ENCODE data around the gene IGSF3.
"Not testable (repeated sequence)": the region's sequence is repeated elsewhere in the genome, so short reads cannot be mapped to it uniquely, and the experiment has no call there.

IGSF3 gene

DNA sequence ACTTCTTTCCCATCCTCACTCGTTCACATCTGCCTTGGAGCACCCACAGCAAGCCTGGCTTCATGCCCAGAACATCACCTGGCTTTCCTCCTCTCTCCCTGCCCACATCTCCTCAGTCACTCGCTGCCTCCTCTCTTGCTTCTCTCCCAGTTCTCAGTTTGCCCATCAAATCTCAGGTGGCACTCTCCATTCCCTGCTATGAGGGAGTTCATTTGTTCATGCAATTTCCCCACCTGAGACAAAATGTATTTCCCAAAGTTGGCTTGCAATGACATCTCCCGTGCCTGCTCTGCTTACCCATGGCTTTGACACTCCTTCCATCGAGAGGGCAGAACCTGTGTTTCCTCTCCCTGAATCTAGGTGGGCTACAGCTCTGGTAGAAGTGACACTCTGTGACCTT lies 33.1 kb downstream of the IGSF3 start:
- H3K27ac ChIP-seq (ENCODE audit: low read length); H3K4me1 ChIP-seq (ENCODE audit: low read length); DNase-seq; H4K20me1 ChIP-seq (ENCODE audit: insufficient read depth, low read length); H3K79me2 ChIP-seq (ENCODE audit: low read length); H3F3A ChIP-seq (ENCODE audit: insufficient read depth, low read length); H2AFZ ChIP-seq (ENCODE audit: low read length); H3K9me2 ChIP-seq (replicated peaks; ENCODE audit: insufficient read depth, low read length); H3K9ac ChIP-seq (ENCODE audit: low read length); H3K4me3 ChIP-seq (ENCODE audit: low read length); H3K4me2 ChIP-seq (ENCODE audit: low read depth, low read length); H3K9me3 ChIP-seq (replicated peaks; ENCODE audit: insufficient read depth, low read length); H3K27me3 ChIP-seq (replicated peaks; ENCODE audit: insufficient read depth, low read length); H3K36me3 ChIP-seq (replicated peaks; ENCODE audit: insufficient read depth, low read length): not testable (repeated sequence)

DNA sequence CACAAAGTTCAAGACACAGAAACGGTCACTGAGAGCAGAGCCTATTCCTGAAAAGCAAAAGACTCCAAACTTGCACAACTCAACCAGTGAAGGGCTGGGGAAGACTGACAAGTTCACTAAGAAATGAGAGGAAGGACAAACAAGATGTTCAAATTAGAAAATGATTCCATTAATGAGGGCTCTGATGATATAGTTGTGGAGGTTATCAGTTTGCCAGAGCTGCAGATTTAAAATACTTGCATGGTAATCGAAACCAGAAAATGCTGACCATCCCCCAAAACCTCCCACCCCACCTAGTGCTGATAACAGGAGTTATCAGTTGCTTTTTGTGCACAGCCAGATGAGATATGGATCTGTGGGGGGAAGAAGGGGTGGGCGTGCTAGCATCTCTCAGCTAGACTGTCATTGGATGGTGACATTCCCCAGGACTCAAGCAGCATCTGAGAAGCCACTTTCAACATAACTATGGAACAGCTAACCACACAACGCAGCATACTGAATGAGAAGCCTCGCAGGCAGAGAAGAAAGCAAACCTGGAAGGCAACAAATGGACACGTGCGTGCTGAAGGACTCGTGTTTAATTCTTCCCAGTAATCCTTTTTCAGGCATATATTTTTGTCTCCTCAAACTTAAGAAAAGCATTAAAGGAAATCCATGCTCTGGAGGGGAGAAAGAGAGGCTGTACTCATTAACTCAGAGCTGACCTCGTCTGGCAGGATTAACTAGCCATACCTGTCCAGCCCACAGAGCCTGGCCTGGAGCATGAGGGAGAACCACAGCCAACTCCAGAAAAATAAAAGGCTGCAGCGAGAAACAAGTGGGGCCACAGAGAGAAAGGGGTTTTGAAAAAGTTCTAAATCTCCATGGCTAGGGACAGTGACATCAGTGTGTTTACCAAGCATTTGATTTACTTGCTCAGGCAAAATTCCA lies 35.3 kb downstream of the IGSF3 start:
- not testable (repeated sequence) for H3K27ac ChIP-seq (ENCODE audit: low read length); H3K9ac ChIP-seq (ENCODE audit: low read length); H3K4me2 ChIP-seq (ENCODE audit: low read depth, low read length); H3K4me3 ChIP-seq (ENCODE audit: low read length); H3K4me1 ChIP-seq (ENCODE audit: low read length); H4K20me1 ChIP-seq (ENCODE audit: insufficient read depth, low read length); DNase-seq; H3K9me2 ChIP-seq (replicated peaks; ENCODE audit: insufficient read depth, low read length); H3K9me3 ChIP-seq (replicated peaks; ENCODE audit: insufficient read depth, low read length); H3K79me2 ChIP-seq (ENCODE audit: low read length); H3K36me3 ChIP-seq (replicated peaks; ENCODE audit: insufficient read depth, low read length); H2AFZ ChIP-seq (ENCODE audit: low read length); H3K27me3 ChIP-seq (replicated peaks; ENCODE audit: insufficient read depth, low read length); H3F3A ChIP-seq (ENCODE audit: insufficient read depth, low read length)

DNA sequence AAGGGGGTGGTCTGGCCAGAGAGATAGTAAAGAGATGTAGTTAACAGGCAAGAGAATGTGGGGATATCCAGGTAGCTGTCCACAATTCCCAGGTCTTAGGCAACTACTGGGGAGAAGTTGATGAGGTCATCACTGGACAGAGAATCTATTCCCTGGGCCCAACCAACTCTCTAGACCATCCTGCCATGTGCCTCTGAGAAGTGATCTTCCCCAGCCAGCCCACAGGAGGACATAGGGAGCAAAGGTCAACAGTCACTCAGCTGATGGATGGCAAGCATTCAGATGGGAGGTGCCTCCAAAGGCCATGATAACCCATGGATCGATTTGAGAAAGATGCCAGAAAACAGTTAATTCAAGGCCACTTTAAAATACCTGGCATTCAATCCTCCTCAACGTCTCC lies 36.0 kb downstream of the IGSF3 start:
- not testable (repeated sequence) for H2AFZ ChIP-seq (ENCODE audit: low read length); H4K20me1 ChIP-seq (ENCODE audit: insufficient read depth, low read length); H3K4me2 ChIP-seq (ENCODE audit: low read depth, low read length); DNase-seq; H3K79me2 ChIP-seq (ENCODE audit: low read length); H3K4me3 ChIP-seq (ENCODE audit: low read length); H3K9me3 ChIP-seq (replicated peaks; ENCODE audit: insufficient read depth, low read length); H3K4me1 ChIP-seq (ENCODE audit: low read length); H3K9me2 ChIP-seq (replicated peaks; ENCODE audit: insufficient read depth, low read length); H3K27ac ChIP-seq (ENCODE audit: low read length); H3K27me3 ChIP-seq (replicated peaks; ENCODE audit: insufficient read depth, low read length); H3K9ac ChIP-seq (ENCODE audit: low read length); H3K36me3 ChIP-seq (replicated peaks; ENCODE audit: insufficient read depth, low read length); H3F3A ChIP-seq (ENCODE audit: insufficient read depth, low read length)

DNA sequence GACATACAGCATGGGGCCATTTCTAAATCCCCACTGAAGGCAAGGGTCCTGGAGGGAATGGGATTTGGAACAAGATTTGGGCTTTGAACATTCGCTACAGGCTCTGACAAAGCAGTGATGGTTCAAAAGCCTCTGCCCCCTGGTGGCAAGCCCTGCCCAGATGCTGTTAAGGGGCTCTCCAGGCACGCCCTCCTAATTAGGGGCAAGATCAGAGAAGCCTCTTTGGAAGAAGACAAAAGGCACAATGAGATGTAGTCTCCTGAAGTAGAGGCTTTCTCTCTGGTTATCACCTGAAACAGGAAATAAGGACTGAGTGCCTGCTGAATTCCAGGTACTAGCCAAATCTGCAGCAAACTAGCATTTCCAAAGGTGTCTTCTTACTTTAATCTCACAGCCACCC lies 37.5 kb downstream of the IGSF3 start:
- H3K36me3 ChIP-seq (replicated peaks; ENCODE audit: insufficient read depth, low read length); H3K79me2 ChIP-seq (ENCODE audit: low read length); H3K9me2 ChIP-seq (replicated peaks; ENCODE audit: insufficient read depth, low read length); H3K27ac ChIP-seq (ENCODE audit: low read length); H3K4me2 ChIP-seq (ENCODE audit: low read depth, low read length); H3K9me3 ChIP-seq (replicated peaks; ENCODE audit: insufficient read depth, low read length); DNase-seq; H3K9ac ChIP-seq (ENCODE audit: low read length); H3K4me1 ChIP-seq (ENCODE audit: low read length); H4K20me1 ChIP-seq (ENCODE audit: insufficient read depth, low read length); H3F3A ChIP-seq (ENCODE audit: insufficient read depth, low read length); H3K4me3 ChIP-seq (ENCODE audit: low read length); H2AFZ ChIP-seq (ENCODE audit: low read length); H3K27me3 ChIP-seq (replicated peaks; ENCODE audit: insufficient read depth, low read length): not testable (repeated sequence)

DNA sequence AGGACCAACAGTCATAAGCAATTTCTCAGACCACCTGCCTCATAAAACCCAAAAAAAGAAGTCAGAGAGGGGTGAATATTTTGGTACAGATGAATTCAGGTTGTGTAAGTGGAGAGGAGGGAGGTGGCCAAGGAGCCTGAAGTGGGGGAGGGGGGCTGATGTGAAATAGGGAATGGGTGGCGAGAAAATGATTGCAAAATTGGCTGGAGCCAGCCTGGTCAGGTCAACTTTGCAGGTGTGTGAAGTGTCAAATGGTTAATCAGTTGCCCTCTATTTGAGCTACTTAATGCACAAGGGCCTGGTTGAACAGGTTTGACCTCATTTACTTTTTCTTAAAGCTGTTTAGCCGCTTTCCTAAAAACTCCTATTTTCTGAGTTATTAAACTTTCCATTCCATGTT lies 38.1 kb downstream of the IGSF3 start:
- not testable (repeated sequence) for H3K36me3 ChIP-seq (replicated peaks; ENCODE audit: insufficient read depth, low read length); H3K4me3 ChIP-seq (ENCODE audit: low read length); H3K79me2 ChIP-seq (ENCODE audit: low read length); H4K20me1 ChIP-seq (ENCODE audit: insufficient read depth, low read length); H3K9me3 ChIP-seq (replicated peaks; ENCODE audit: insufficient read depth, low read length); H2AFZ ChIP-seq (ENCODE audit: low read length); H3K4me2 ChIP-seq (ENCODE audit: low read depth, low read length); H3K4me1 ChIP-seq (ENCODE audit: low read length); H3K27me3 ChIP-seq (replicated peaks; ENCODE audit: insufficient read depth, low read length); H3F3A ChIP-seq (ENCODE audit: insufficient read depth, low read length); H3K27ac ChIP-seq (ENCODE audit: low read length); DNase-seq; H3K9me2 ChIP-seq (replicated peaks; ENCODE audit: insufficient read depth, low read length); H3K9ac ChIP-seq (ENCODE audit: low read length)

DNA sequence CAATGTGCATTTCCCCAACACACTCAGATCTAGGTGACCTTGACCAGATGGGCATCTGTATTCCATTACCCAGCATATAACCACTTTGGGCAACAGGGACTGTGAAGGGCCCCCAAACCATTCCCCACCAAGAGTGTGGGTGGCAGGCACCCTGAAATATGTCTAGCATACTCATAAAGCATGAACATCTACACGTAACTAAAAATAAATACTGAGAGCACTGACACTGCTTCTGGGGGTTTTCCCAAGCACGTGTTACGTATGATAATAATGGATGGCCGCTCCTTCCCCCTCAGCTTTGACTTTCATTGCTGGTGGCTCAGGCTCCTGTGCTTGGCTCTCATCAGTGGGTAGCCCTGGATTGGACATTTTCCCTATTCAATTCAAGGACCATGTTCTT lies 39.1 kb downstream of the IGSF3 start:
- no peak overlapping the region for H3K9ac ChIP-seq (ENCODE audit: low read length)

DNA sequence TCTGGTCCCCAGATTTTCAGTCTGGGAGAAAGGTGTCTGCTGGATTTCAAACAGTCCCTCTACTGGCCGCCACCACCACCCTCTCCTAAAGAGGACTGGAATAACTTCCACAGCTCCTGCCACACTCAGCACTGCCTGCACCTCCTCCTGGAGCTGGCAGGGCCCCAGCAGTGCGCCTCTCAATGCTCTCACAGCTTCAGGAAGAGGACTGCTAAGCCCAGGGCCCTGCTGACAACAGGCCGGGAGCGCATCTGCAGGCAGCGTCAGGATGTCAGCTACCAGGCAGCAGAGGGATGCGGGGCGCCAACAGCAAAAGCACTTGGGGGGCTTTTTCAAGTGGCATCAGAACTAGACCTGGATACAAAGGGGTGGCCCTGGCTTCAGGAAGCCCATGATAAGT lies 40.2 kb downstream of the IGSF3 start:
- H3K9me3 ChIP-seq (replicated peaks; ENCODE audit: insufficient read depth, low read length); DNase-seq; H3F3A ChIP-seq (ENCODE audit: insufficient read depth, low read length); H3K9ac ChIP-seq (ENCODE audit: low read length); H3K4me2 ChIP-seq (ENCODE audit: low read depth, low read length); H3K36me3 ChIP-seq (replicated peaks; ENCODE audit: insufficient read depth, low read length); H3K79me2 ChIP-seq (ENCODE audit: low read length); H3K9me2 ChIP-seq (replicated peaks; ENCODE audit: insufficient read depth, low read length); H3K27me3 ChIP-seq (replicated peaks; ENCODE audit: insufficient read depth, low read length); H2AFZ ChIP-seq (ENCODE audit: low read length); H3K4me1 ChIP-seq (ENCODE audit: low read length); H4K20me1 ChIP-seq (ENCODE audit: insufficient read depth, low read length); H3K4me3 ChIP-seq (ENCODE audit: low read length); H3K27ac ChIP-seq (ENCODE audit: low read length): not testable (repeated sequence)

More for the DNA sequence above, 39.1 kb downstream of the IGSF3 start:
- Histone ChIP-seq H3K4me2 (ENCODE audit: low read depth, low read length) (no peak overlapping the region), H3K4me1 (ENCODE audit: low read length) (no peaks in the 10 kb centered on the region), H4K20me1 (ENCODE audit: insufficient read depth, low read length) (no peaks in the 10 kb centered on the region), H3F3A (ENCODE audit: insufficient read depth, low read length) (no peaks in the 10 kb centered on the region), H3K27me3 (replicated peaks; ENCODE audit: insufficient read depth, low read length) (no peaks in the 10 kb centered on the region), H3K79me2 (ENCODE audit: low read length) (no peaks in the 10 kb centered on the region), H3K4me3 (ENCODE audit: low read length) (no peak overlapping the region), H3K27ac (ENCODE audit: low read length) (no peak overlapping the region), H3K9me3 (replicated peaks; ENCODE audit: insufficient read depth, low read length) (no peaks in the 10 kb centered on the region), H2AFZ (ENCODE audit: low read length) (no peak overlapping the region), H3K36me3 (replicated peaks; ENCODE audit: insufficient read depth, low read length) (no peaks in the 10 kb centered on the region), H3K9me2 (replicated peaks; ENCODE audit: insufficient read depth, low read length) (no peaks in the 10 kb centered on the region)
- no peak for DNase-seq
- no peak for TF ChIP-seq EZH2 (optimal IDR thresholded peaks at IDR 0.05; ENCODE audit: low read depth, low read length)
- TF ChIP-seq EZH2phosphoT487 (IDR thresholded peaks at IDR 0.05; ENCODE audit: low read length) = no peak
- TF ChIP-seq, protein P1, sequence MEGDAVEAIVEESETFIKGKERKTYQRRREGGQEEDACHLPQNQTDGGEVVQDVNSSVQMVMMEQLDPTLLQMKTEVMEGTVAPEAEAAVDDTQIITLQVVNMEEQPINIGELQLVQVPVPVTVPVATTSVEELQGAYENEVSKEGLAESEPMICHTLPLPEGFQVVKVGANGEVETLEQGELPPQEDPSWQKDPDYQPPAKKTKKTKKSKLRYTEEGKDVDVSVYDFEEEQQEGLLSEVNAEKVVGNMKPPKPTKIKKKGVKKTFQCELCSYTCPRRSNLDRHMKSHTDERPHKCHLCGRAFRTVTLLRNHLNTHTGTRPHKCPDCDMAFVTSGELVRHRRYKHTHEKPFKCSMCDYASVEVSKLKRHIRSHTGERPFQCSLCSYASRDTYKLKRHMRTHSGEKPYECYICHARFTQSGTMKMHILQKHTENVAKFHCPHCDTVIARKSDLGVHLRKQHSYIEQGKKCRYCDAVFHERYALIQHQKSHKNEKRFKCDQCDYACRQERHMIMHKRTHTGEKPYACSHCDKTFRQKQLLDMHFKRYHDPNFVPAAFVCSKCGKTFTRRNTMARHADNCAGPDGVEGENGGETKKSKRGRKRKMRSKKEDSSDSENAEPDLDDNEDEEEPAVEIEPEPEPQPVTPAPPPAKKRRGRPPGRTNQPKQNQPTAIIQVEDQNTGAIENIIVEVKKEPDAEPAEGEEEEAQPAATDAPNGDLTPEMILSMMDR (IDR thresholded peaks at IDR 0.05; ENCODE audit: low read length) = no peak

Data from MM.1S (cell line).